ENCODE measurements around the gene LRFN5.

LRFN5 gene

GRCh38 chr14:41758011-41758665 is 151.5 kb downstream of the LRFN5 start:
- Histone ChIP-seq H3K4me3 (ENCODE audit: low read length) (no peak overlapping the region), H3K9me3 (ENCODE audit: low read length) (no peaks in the 10 kb centered on the region), H3K27me3 (ENCODE audit: insufficient read depth, low read length) (no peaks in the 10 kb centered on the region), H3K4me1 (ENCODE audit: insufficient read depth, low read length) (no peaks in the 10 kb centered on the region), H2AFZ (ENCODE audit: low read depth, low read length) (no peak overlapping the region), H3K36me3 (ENCODE audit: insufficient read depth, low read length) (no peaks in the 10 kb centered on the region)

- Histone ChIP-seq H3K4me3 (ENCODE audit: low read length) (no peak overlapping the region), H3K27me3 (ENCODE audit: insufficient read depth, low read length) (no peaks in the 10 kb centered on the region), H3K9me3 (ENCODE audit: low read length) (no peaks in the 10 kb centered on the region), H3K36me3 (ENCODE audit: insufficient read depth, low read length) (no peaks in the 10 kb centered on the region), H3K4me1 (ENCODE audit: insufficient read depth, low read length) (no peaks in the 10 kb centered on the region), H2AFZ (ENCODE audit: low read depth, low read length) (no peak overlapping the region)
These were observed 154.5 kb downstream of the LRFN5 start for GRCh38 chr14:41761204-41761603.

GRCh38 chr14:41766772-41767171 is 160.1 kb downstream of the LRFN5 start:
- H3K9me3 ChIP-seq (ENCODE audit: low read length), result no peaks in the 10 kb centered on the region
- no peaks in the 10 kb centered on the region for H3K4me1 ChIP-seq (ENCODE audit: insufficient read depth, low read length)

GRCh38 chr14:41773536-41774279 is 167.0 kb downstream of the LRFN5 start:
- H2AFZ ChIP-seq (ENCODE audit: low read depth, low read length), result no peak overlapping the region
- no peaks in the 10 kb centered on the region for H3K27me3 ChIP-seq (ENCODE audit: insufficient read depth, low read length)
- no peak overlapping the region for H3K4me3 ChIP-seq (ENCODE audit: low read length)
- H3K36me3 ChIP-seq (ENCODE audit: insufficient read depth, low read length), result no peaks in the 10 kb centered on the region
- no peaks in the 10 kb centered on the region for H3K9me3 ChIP-seq (ENCODE audit: low read length)
- H3K4me1 ChIP-seq (ENCODE audit: insufficient read depth, low read length), result no peaks in the 10 kb centered on the region

More at GRCh38 chr14:41766772-41767171, 160.1 kb downstream of the LRFN5 start:
- H3K27me3 ChIP-seq (ENCODE audit: insufficient read depth, low read length), result no peaks in the 10 kb centered on the region
- no peaks in the 10 kb centered on the region for H3K36me3 ChIP-seq (ENCODE audit: insufficient read depth, low read length)
- no peak overlapping the region for H2AFZ ChIP-seq (ENCODE audit: low read depth, low read length)
- H3K4me3 ChIP-seq (ENCODE audit: low read length), result no peak overlapping the region

GRCh38 chr14:41782511-41782910 is 175.8 kb downstream of the LRFN5 start:
- Histone ChIP-seq H3K4me3 (ENCODE audit: low read length) (no peak overlapping the region), H3K36me3 (ENCODE audit: insufficient read depth, low read length) (no peaks in the 10 kb centered on the region), H3K9me3 (ENCODE audit: low read length) (no peaks in the 10 kb centered on the region), H3K27me3 (ENCODE audit: insufficient read depth, low read length) (no peaks in the 10 kb centered on the region), H2AFZ (ENCODE audit: low read depth, low read length) (no peak overlapping the region), H3K4me1 (ENCODE audit: insufficient read depth, low read length) (no peaks in the 10 kb centered on the region)

GRCh38 chr14:41783403-41783802 is 176.7 kb downstream of the LRFN5 start:
- H3K9me3 ChIP-seq (ENCODE audit: low read length), result no peaks in the 10 kb centered on the region
- H3K27me3 ChIP-seq (ENCODE audit: insufficient read depth, low read length), result no peaks in the 10 kb centered on the region
- H3K36me3 ChIP-seq (ENCODE audit: insufficient read depth, low read length), result no peaks in the 10 kb centered on the region
- H2AFZ ChIP-seq (ENCODE audit: low read depth, low read length), result no peak overlapping the region
- H3K4me1 ChIP-seq (ENCODE audit: insufficient read depth, low read length), result no peaks in the 10 kb centered on the region
- no peak overlapping the region for H3K4me3 ChIP-seq (ENCODE audit: low read length)

- H3K4me3 ChIP-seq (ENCODE audit: low read length), result no peak overlapping the region
- H3K27me3 ChIP-seq (ENCODE audit: insufficient read depth, low read length), result no peaks in the 10 kb centered on the region
- no peaks in the 10 kb centered on the region for H3K36me3 ChIP-seq (ENCODE audit: insufficient read depth, low read length)
- H3K4me1 ChIP-seq (ENCODE audit: insufficient read depth, low read length), result no peaks in the 10 kb centered on the region
- no peak overlapping the region for H2AFZ ChIP-seq (ENCODE audit: low read depth, low read length)
- H3K9me3 ChIP-seq (ENCODE audit: low read length), result no peaks in the 10 kb centered on the region
These were observed 179.0 kb downstream of the LRFN5 start for GRCh38 chr14:41785696-41786095.

- Histone ChIP-seq H3K4me1 (ENCODE audit: insufficient read depth, low read length) (no peaks in the 10 kb centered on the region), H3K27me3 (ENCODE audit: insufficient read depth, low read length) (no peaks in the 10 kb centered on the region), H3K9me3 (ENCODE audit: low read length) (no peaks in the 10 kb centered on the region), H2AFZ (ENCODE audit: low read depth, low read length) (no peak overlapping the region), H3K4me3 (ENCODE audit: low read length) (no peak overlapping the region), H3K36me3 (ENCODE audit: insufficient read depth, low read length) (no peaks in the 10 kb centered on the region)
These were observed 193.1 kb downstream of the LRFN5 start for GRCh38 chr14:41799817-41800216.

GRCh38 chr14:41805633-41806032 is 199.0 kb downstream of the LRFN5 start:
- Histone ChIP-seq H2AFZ (ENCODE audit: low read depth, low read length) (no peak overlapping the region), H3K36me3 (ENCODE audit: insufficient read depth, low read length) (no peaks in the 10 kb centered on the region), H3K4me3 (ENCODE audit: low read length) (no peak overlapping the region), H3K4me1 (ENCODE audit: insufficient read depth, low read length) (no peaks in the 10 kb centered on the region), H3K9me3 (ENCODE audit: low read length) (no peaks in the 10 kb centered on the region), H3K27me3 (ENCODE audit: insufficient read depth, low read length) (no peaks in the 10 kb centered on the region)

- Histone ChIP-seq H2AFZ (ENCODE audit: low read depth, low read length) (no peak overlapping the region), H3K4me1 (ENCODE audit: insufficient read depth, low read length) (no peaks in the 10 kb centered on the region), H3K9me3 (ENCODE audit: low read length) (no peaks in the 10 kb centered on the region), H3K27me3 (ENCODE audit: insufficient read depth, low read length) (no peaks in the 10 kb centered on the region), H3K4me3 (ENCODE audit: low read length) (no peak overlapping the region), H3K36me3 (ENCODE audit: insufficient read depth, low read length) (no peaks in the 10 kb centered on the region)
These were observed 199.8 kb downstream of the LRFN5 start for GRCh38 chr14:41806366-41806975.

- Histone ChIP-seq H3K27me3 (ENCODE audit: insufficient read depth, low read length) (no peaks in the 10 kb centered on the region), H3K4me3 (ENCODE audit: low read length) (no peak overlapping the region), H3K9me3 (ENCODE audit: low read length) (no peaks in the 10 kb centered on the region), H3K36me3 (ENCODE audit: insufficient read depth, low read length) (no peaks in the 10 kb centered on the region), H3K4me1 (ENCODE audit: insufficient read depth, low read length) (no peaks in the 10 kb centered on the region), H2AFZ (ENCODE audit: low read depth, low read length) (no peak overlapping the region)
These were observed 203.7 kb downstream of the LRFN5 start for GRCh38 chr14:41810362-41810761.

GRCh38 chr14:41817626-41818025 is 210.9 kb downstream of the LRFN5 start:
- H2AFZ ChIP-seq (ENCODE audit: low read depth, low read length), result no peak overlapping the region

GRCh38 chr14:41824441-41824840 is 217.8 kb downstream of the LRFN5 start:
- no peaks in the 10 kb centered on the region for H3K36me3 ChIP-seq (ENCODE audit: insufficient read depth, low read length)
- H3K9me3 ChIP-seq (ENCODE audit: low read length), result no peaks in the 10 kb centered on the region
- H3K4me1 ChIP-seq (ENCODE audit: insufficient read depth, low read length), result no peaks in the 10 kb centered on the region
- H2AFZ ChIP-seq (ENCODE audit: low read depth, low read length), result no peak overlapping the region
- H3K27me3 ChIP-seq (ENCODE audit: insufficient read depth, low read length), result no peaks in the 10 kb centered on the region
- no peak overlapping the region for H3K4me3 ChIP-seq (ENCODE audit: low read length)

More at GRCh38 chr14:41817626-41818025, 210.9 kb downstream of the LRFN5 start:
- no peaks in the 10 kb centered on the region for H3K27me3 ChIP-seq (ENCODE audit: insufficient read depth, low read length)
- H3K4me1 ChIP-seq (ENCODE audit: insufficient read depth, low read length), result no peaks in the 10 kb centered on the region
- H3K9me3 ChIP-seq (ENCODE audit: low read length), result no peaks in the 10 kb centered on the region
- H3K36me3 ChIP-seq (ENCODE audit: insufficient read depth, low read length), result no peaks in the 10 kb centered on the region
- H3K4me3 ChIP-seq (ENCODE audit: low read length), result no peak overlapping the region
